SK-N-DZ (cell line): ENCODE results near the gene RAPGEF3.

ENCODE experiments used
- DNase-seq: peaks from one replicate; pipeline ENCODE4 v3.0.0-alpha.2; 2015; ENCODE audit warnings: low spot score

RAPGEF3 gene

DNA sequence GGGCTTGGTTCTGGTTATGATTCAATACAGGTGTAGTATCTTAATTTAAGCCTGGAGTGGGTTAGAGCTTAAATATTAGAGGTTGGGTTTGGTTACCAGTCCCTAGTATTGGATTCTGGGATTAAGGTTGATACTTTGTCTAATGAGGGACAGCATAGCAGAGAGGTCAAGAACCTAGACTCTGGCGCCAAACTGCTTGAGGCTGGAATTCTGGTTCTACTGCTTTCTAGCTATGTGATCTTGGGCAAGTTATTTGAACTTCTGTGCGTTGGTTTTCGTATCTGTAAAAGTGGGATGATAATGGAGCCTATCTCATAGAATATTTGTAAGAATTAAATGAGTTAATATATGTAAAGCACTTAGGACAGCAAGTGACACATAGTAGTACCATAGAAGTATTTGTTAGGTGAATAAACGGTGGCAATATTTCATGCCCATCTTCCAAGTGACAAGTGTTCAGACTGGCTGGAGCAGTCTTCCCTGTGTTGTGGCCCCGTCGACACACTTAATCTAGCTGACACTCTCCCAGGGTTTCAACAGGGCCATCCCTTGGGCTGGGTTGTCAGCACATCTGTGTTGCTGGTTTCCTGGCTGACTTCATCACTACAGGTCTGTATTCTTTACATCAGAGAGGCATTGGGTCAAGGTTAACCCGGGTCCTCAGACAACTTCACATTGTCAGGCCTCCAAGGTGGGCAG is 36.4 kb downstream of the RAPGEF3 start:
- DNase-seq: no peak

DNA sequence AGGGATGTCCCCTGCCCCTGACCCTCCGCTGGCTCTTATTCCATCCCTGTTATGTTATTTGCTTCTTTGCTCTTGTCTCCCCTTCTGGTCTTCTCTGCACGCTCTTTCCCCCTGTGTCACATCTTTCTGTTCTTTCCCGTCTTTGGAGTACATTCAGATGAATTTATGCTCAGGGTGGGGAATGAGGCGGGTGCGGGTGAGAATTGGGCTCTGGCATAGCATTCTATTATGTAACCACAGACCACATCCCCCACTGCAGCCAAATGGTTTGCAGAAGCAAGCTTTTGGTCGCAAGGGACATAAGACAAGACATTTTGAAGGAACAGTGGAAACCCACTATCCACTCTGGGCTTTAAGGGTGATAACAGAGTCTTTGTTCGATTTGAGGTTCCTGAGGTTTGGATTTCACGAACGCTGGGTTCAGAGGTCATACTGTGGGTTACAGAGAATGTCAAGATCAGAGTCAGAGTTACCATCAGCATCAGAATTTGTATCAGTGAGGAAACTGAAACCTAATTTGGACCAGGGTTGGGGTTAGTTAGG is 37.2 kb downstream of the RAPGEF3 start:
- DNase-seq: no peak

DNA sequence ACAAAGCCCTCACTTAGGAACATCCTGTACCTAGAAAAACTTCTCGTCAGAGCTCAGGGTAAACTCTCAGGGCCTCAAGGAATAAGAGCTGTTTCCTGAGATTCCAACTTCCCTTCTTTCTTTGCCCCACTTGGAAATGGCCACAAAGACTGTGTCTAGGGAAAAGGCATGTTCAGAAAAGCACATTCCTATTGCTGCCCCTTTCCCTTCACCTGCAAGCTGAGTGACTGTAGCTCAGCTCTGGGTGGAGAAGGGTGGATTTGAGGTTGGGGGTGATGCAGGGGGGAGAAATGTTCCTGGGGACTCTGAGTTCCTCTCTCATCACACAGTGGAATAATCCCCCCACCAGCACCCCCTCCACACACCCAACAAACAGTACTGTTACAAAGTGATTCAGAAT is 40.1 kb downstream of the RAPGEF3 start:
- DNase-seq: no peak

DNA sequence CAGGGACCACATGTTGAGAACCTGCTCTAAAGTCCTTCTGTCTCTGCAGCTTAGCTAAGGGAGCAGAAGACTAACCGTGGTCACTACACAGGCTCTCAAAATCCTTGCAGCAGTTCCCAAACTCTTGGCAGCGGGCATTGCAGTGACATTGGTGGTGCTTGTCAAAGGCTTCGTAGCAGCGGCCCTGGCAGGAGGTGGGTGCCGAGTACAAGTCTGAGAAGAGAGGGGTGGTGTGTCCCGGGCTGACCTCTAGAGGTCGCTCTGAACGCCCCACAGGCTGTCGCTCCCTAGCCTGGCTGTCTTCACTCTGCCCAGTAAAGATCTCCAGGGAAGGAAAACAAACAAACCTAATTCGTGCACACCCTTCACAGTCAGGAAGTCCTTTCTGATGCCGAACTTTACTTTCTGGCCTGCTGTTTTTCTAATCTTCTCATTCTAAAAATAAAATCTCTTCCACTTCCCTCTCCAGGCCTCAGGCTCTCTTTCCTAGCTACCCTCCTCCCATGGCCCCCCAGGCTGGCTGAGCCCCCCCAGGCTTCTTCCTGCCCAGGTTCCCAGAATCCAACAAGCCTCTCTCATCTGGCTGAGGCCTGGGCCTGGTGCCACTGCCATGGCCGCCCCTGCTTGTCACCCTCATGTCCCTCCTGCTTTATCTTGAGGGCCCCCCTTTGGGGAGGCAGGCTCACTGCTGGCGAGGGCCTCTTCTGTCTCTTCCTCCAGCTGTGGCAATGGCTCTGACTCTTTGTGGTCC is 41.1 kb downstream of the RAPGEF3 start:
- DNase-seq: peak; percentile 65

DNA sequence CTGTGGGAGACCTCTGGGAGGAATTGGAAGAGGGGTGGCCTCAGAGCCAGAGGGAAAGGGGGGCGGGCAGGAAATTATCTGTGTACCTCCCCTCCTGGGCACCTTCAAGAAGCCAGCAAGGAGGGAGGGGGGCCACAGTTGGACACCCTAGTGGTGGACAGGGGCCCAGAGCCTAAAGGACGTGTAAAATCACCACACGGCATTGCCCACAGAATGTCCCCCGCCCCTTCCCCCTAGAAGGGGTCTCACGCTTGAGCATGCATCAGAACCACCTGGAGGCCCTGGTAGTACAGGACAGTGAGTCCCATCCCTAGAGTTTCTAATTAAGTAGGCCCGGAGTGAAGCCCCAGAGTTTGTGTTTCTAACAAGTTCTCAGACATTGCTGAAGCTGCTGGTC is 41.6 kb downstream of the RAPGEF3 start:
- no peak for DNase-seq

DNA sequence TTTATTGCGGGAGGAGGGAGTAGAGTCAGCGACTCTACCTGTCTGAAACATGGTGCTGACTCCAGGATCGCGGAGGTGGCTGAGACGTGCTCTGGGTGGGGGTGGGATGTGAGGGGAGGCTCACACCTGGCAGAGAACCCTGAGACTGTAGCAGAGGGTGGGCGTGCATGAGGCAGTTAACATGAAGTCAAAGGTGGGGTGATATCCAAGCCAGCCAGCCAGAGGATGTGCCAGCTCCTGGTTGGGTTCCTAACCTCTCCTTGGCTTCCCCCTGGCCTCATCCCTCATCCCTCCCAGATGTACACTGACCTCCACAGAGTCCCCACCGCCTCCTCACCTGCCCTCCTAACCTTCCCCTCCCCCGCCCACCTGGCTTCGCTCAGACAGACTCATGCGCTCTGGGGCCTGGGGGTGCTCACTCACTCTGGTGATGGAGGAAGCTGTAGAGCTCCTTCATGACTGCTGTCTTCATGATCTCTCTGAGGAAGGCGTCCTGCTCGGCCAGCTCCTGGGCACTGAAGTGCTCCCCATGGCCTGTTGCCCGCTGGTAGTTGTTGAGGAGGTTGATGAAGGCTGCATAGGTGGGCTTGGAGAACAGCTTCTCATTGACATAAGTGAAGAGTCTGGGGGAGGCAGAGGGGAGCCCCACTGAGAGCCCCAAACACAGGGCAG is 42.7 kb downstream of the RAPGEF3 start:
- DNase-seq: no peak

DNA sequence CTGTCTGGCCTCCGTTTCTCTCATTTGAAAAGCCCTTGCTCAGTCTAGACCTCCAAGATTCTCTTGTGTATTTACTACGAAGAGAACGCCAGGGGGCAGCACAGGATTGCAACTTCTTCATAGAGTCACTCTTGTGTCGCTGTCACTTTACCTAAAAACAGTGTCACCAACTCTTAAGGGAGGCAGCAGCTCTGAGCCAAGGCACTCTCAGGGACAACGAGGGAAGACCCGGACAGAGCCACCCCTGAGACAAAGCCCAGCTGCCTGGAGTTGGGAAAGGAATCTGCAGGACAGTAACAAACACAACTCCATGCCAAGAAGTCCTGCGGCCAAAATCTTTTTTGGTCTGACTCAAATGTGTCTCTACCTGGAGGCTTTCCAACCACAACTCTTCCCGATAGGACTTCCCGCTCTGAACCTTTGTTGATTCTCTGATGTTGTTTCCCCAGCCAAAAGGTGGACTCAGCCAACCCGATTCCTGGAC is 43.2 kb downstream of the RAPGEF3 start:
- peak; percentile 84 for DNase-seq

DNA sequence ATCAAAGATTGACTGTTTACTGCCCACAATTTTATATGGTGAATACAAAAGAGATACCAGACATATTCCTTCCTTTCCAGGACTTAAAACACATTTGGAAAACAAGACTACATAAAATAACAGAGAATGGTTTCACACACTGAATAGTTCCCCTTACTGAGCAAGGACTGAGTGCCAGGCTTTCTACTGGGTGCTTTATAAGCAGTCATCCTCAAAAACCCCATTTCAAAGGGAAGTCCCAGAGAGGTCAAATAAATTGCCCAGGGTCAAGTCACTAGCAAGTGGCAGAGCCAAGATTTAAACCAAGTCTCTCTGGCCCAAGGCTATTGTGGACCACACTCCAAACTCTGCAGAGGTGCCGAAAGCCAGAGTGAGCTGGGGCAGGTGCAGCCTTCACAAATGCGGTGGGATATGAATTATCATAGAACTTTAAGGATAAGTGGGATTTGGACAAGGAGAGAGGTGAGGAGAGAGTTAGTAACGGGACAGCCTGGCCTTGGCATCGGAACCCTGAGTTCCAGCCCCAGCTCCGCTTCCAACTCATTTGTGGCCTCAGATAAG is 43.8 kb downstream of the RAPGEF3 start:
- no peak for DNase-seq

DNA sequence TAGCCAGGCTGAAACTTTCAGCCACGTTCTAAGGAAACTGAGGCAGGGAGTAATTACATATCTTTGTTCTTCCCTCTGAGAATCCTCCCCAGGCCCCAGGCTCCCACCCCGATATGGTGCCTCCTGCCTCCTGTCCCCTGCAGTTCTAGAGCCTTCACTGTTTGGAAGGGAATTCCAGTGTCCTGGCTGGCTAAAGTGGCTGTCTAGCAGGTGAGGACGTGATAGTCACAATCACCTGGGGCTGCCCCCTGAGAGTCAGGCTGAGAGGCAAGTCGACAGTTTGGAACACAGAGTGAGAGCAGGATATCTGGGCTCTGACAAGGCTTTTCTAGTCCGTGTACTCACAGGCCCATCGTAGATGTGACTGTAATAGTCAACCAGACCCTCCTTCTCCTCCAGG is 46.5 kb downstream of the RAPGEF3 start:
- DNase-seq: no peak

DNA sequence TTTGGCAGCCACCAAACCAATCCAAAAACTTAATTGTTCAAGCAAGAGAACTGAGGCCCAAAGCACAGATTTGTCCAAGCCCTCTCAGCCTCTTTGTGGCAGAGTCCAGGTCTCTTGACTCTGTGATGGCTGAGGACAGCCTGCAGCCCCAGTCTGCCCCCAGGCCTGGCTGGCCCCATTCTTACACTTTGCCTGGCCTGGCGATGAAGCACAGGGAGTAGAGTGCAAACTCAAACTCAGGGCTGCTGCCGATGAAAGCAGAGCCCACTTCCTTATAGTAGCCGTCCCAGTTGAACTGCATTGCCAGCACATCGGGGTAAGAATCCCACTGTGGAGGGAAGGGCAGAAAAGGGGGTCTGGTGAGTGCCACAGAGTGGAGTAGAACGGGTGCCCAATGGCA is 47.2 kb downstream of the RAPGEF3 start:
- no peak for DNase-seq

DNA sequence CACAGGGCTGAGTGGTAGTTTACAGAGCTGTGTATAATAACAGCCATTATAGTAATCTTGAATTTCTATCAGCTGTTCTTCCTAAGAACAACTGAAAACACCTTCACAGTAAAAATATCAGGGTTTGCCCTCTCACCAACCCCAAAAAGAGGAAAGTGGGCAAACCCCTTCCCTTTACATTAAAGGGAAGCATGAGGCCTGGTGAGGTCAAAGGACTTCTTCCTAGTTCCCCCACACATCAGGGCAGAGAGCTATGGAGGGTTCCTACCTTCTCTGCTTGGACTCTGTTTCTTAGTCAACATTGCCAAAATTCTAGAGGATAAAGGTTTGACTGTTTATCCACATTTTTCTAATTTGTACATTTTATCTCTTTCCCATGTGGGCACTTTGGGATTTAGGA is 48.4 kb downstream of the RAPGEF3 start:
- DNase-seq: no peak

DNA sequence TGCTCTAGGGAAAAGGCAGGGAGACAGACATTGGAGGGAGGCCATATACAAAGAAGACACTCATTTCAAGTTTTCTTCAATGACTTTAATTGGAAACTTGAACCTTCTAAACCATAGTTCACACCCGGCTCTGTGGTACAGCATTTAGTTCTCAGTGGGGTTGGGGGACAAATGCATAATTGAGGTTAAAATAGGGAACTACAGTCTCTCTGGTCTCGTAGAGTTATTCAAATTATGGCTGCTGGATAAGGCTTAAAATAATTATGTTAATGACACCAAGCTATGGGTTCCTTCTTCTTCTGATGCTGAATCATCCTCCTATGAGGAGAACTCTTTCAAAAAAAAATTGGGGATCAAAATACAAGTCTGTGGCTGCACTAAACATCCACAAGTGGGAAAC is 49.0 kb downstream of the RAPGEF3 start:
- DNase-seq: no peak

DNA sequence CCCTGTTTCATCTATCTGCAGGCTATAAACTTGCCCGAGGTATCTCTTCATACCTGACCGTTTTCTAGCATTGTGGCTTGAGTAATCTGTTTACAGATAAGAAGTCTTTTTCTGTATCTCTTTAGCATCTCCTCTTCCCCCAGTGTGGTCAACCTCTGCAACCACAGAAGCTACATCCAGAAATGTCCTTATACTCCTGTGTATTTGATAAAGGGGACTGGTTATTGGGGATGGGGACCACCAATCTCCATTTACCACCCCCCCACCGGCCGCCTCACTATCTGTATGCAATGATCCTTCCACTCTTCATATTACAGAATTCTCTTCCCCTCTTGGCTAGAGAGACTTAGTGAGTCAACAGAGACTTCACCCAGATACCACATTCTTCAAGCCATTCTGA is 49.4 kb downstream of the RAPGEF3 start:
- no peak for DNase-seq

DNA sequence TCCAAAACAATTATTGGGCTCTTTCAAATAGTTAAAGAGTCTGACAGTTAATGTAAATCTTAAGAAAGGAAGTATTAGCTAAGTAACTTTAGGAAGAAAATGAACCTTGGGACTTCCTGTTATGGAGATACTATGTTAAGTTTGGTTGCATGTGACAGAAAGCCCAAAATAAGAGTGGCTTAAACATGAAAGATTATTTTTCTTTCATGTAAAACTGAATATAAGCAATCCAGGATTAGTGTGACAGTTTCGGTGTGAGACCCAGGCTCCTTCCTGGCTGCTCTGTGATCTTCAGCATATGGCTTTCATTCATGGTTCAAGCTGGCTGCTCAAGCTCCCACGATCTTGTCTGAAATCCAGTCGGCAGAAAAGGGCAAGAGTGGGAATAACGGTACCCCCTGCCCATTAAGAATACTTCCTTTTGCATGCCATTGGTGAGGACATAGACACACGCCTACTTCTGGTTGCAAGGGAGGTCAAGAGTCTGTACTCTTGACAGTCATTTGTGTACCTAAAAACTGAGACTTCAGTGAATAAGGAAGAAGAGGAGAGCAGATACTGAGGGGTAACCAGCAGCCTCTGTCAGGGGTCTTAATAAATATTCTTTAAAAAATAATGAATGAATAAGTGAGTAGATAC is 50.7 kb downstream of the RAPGEF3 start:
- DNase-seq: no peak

DNA sequence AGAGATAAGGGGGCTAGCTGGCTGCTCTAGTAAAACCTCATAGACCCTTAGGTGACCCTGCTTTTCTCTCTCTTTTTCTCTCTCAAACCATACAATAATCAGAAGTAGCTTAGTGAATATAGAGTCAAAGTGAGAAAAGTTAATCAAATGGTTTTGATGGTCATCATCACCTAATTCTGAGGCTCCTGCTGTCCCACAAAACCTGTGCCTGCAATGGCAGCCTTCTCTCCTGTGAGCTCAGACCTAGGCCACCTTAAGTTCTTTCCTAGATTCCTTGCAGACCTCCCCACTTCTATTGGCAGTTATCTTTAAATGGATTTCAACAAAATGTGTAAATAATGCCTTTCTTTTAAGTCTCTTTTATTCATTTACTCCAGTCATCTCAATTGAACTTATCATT is 51.3 kb downstream of the RAPGEF3 start:
- DNase-seq: no peak

DNA sequence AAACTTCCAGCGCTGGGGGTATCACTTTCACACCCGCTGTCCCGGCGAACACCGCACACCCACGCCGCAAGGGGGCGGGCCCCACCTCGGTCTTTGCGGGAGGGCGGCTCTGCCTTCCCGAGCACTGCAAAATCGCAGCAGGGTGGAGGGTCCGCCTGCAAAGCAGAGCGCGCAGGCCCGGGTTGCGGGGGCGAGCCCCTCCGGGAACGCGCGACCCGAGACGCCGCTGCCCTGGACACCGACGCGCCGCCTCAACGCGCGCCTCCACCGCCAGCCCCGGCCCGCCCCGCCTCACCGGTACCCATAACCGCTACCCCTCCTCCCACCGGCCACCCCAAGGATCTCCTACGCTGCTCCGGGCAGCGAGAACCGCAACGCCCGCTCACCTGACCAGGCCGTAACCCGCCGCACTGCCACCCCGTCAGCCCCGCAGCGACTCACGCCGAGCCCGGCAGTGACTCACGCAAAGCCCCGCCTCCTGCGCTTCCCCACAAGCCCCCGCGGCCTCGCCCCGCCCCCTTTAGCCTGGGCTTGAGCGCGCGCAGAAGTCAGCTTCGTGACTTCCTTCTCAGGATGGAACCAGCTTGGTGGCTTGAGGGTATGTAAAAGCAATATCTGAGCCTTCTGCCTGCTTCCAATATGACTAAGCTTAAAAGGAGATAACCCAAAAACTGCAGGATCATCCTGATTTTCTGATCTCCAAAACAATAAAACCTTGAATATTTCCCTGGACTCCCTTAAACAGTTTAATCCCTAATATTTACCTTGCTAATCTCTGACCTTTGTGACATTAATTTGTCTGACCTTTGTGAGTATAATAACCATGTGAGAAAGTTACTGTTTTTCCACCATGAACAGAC is 52.9 kb downstream of the RAPGEF3 start, which contains the start of gene RPAP3:
Gene RPAP3, minus strand, starts transcription at position 465 of the 860 bp plus-strand sequence. CDS start 3,190 bp downstream, outside the sequence.
- DNase-seq: peak; percentile 92

DNA sequence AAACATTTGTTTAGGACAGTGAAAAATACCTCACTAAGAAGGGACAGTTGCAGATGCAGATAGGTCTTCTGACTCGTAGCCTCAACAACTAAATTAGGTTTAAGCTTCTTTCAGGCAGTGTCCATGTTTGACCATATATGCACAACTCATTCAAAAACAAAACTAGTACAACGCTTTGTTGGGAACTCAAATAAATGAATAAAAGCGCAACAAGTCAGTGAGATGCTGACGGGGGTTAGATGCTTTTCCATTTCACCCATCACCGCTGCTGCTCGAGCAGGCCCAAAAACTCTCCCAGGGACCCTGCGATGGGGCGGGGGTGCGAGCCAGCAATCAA is 53.5 kb downstream of the RAPGEF3 start:
- no peak for DNase-seq

DNA sequence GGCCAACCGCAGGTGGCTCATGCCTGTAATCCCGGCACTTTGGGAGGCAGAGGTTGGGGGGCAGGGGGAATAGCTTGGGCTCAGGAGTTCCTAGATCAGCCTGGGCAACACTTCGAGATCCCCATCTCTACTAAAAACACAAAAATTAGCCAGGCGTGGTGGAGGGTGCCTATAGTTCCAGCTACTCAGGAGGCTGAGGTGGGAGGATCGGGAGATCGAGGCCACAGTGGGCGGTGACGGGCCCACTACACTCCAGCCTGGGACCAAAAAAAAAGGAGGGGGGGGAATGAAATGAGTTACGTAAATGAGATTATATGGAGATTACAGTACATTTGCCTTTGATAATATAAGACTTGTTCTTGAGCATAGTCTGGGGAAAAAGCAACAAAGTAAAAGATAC is 54.0 kb downstream of the RAPGEF3 start:
- DNase-seq: no peak

DNA sequence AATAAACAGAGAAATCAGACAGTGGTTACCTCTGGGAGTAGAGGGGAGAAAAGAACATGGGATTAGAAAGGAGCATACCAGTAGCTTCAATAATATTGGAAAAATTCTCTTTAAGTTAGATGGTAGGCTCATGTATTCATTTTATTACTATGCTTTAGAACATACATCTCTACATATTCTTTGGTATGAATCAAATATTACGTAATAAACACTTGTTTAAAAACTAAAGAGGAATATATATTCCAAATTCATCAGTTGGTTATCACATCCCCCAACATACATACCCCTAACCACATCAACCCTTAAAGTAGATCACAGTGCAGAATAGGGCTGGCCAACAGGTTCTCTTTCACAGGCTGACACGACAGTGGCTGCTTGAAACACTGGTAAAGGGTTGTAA is 58.4 kb downstream of the RAPGEF3 start:
- DNase-seq: no peak

DNA sequence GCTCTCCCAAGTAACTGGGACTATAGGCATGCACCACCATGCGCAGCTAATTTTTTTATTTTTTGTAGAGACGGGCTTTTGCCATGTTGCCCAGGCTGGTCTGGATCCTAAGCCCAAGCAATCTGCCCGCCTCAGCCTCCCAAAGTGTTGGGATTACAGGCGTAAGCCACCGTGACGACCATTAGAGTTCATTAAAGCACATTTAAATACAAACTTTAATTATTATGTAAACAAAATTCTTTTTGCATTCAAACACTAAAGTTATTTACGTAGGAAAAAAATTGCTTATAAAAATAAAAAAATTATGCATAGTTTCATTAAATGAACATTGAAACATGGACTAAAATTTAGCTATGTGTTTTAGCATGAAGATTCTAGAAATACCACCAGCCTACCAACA is 60.0 kb downstream of the RAPGEF3 start:
- DNase-seq: no peak

DNA sequence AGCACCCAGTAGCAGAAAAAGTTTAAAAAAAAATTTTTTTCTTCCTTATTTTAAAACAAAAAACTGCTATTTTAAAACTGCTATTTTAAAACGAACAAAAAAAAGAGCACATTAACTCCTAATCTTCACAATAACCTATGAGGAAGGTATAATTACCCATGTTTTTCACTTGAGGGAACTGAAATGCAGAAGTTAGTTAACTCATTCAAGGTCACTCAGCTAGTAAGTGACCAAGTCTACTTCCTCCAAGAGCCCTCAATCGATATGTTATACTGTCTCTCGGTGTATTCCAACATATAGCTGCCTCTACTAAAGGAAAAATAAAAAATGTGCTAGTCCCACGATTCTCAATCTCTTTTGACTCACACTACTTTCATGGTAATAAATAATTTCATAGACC is 60.6 kb downstream of the RAPGEF3 start:
- DNase-seq: no peak
